ENCODE results near the gene FPGS. TPM values are rescaled to one million over a fixed set of nuclear protein-coding genes. Genes with fewer than 3 reads are reported as not detected.

FPGS gene
- total RNA-seq, 1 donor from 2014 or later = 42.4 TPM

DNA sequence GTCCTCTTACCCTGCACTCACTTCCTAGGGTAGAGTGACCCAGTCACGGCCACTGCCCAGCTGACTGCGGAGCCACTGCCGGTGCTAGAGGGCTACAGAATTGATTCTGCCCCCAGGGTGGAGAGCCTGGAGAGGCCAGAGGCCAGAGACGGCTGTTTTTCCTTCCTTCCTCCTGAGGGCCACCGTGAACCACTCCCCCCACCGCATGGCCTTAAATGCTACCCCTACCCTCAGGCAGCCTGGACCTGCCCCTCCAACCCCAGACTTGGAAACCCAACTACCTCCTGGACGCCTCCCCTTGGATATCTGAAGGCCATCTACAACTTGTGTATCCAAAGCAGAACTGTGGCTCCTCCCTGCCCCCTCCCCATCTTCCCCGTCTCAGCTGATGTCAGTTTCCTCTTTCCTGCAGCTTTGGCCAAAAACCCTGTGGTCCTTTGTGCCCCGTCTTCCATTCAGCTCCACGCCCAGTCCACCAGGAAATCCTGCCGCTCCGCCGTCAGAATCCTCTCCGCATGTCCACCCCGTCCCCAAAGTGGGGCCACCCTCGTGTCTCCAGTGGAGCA, 40.5 kb upstream of the FPGS start:
- Mint-ChIP-seq H3K4me3 (peak overlapping the region; percentile 11), H3K36me3 (no peaks in the 10 kb centered on the region), H3K4me1 (ENCODE audit: unreplicated experiment) (peaks cover 45% of the 10 kb centered on the region), H3K27ac (no peak overlapping the region), H3K27me3 (peaks cover 52% of the 10 kb centered on the region), H3K9me3 (no peaks in the 10 kb centered on the region)
- DNase-seq (ENCODE audit: extremely low spot score, unreplicated experiment) = no peak
- TF ChIP-seq, protein P1, sequence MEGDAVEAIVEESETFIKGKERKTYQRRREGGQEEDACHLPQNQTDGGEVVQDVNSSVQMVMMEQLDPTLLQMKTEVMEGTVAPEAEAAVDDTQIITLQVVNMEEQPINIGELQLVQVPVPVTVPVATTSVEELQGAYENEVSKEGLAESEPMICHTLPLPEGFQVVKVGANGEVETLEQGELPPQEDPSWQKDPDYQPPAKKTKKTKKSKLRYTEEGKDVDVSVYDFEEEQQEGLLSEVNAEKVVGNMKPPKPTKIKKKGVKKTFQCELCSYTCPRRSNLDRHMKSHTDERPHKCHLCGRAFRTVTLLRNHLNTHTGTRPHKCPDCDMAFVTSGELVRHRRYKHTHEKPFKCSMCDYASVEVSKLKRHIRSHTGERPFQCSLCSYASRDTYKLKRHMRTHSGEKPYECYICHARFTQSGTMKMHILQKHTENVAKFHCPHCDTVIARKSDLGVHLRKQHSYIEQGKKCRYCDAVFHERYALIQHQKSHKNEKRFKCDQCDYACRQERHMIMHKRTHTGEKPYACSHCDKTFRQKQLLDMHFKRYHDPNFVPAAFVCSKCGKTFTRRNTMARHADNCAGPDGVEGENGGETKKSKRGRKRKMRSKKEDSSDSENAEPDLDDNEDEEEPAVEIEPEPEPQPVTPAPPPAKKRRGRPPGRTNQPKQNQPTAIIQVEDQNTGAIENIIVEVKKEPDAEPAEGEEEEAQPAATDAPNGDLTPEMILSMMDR (conservative IDR thresholded peaks at IDR 0.05) = no peak

DNA sequence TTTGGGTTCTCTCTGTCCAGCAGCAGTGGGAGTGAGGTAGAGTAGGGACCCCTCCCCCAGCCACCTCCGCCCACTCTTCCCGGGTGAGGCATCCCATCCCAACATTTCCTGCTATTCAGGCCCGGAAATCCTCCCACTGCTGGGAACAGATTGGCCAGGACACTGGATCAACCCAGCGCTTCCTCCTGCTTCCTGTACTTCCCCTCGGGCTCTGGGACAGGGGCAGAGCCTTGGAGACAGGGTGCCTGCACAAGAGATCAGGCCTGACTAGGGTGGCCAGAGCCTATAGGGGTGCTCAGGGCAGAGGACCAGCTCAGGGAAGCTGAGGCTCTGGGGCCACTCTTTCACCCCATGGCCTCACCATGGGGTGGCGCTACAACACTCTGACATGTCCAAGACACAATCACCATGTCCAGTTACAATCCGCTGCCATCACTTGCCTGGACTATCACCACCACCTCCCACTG, 38.7 kb upstream of the FPGS start:
- H3K4me3 Mint-ChIP-seq = no peak overlapping the region
- H3K9me3 Mint-ChIP-seq = no peaks in the 10 kb centered on the region
- H3K27me3 Mint-ChIP-seq = peaks cover 45% of the 10 kb centered on the region
- peaks cover 52% of the 10 kb centered on the region for H3K4me1 Mint-ChIP-seq (ENCODE audit: unreplicated experiment)
- DNase-seq (ENCODE audit: extremely low spot score, unreplicated experiment) = no peak
- TF ChIP-seq, protein P1 (conservative IDR thresholded peaks at IDR 0.05) = peak; percentile 43
- no peak overlapping the region for H3K27ac Mint-ChIP-seq
- H3K36me3 Mint-ChIP-seq = no peaks in the 10 kb centered on the region

DNA sequence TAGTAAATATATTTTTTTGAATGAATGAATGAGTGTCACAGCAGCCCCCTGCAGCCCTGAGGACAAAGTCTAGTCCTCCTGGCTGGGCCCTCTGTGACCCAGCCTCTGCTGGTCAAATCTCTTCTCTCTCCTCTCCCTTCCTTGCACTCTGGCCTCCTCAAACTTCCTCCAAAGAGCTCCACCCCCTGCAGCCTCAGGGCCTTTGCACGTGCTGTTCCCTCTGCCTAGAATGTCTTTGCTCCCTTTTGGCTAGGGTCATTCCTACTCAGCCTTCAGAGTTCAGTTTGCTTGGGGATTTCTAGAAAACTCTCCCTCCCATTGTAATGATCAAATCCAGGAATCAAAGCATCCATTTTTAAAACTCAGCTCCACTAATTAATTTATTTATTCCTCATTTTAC, 37.3 kb upstream of the FPGS start:
- Mint-ChIP-seq H3K4me1 (ENCODE audit: unreplicated experiment) (peaks cover 59% of the 10 kb centered on the region), H3K4me3 (no peak overlapping the region), H3K9me3 (no peaks in the 10 kb centered on the region), H3K27ac (no peak overlapping the region), H3K27me3 (peaks cover 45% of the 10 kb centered on the region), H3K36me3 (no peaks in the 10 kb centered on the region)
- DNase-seq (ENCODE audit: extremely low spot score, unreplicated experiment) = no peak
- TF ChIP-seq, protein P1 (conservative IDR thresholded peaks at IDR 0.05) = no peak

DNA sequence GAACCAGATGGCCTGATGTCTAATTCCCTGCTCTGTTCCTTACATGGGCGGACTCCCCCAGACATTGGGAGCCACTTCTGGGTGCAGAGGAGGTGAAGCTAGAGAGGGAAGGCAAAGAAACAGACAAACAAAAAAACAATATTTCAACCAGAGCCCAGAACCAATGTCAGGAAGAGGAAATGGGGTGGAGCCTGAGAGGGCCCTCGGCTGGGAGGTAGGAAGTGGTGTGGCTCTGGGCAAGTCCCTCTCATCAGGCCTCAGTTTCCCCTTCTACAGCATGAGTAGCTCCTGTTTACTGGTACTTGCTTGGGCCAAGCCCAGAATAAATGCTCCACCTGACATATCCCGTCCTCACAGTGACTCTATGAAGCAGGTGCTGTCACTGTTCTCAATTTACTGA, 35.3 kb upstream of the FPGS start:
- peak overlapping the region; percentile 37 for H3K27ac Mint-ChIP-seq
- H3K36me3 Mint-ChIP-seq = no peaks in the 10 kb centered on the region
- no peak for DNase-seq (ENCODE audit: extremely low spot score, unreplicated experiment)
- no peak overlapping the region for H3K4me3 Mint-ChIP-seq
- peaks cover 34% of the 10 kb centered on the region for H3K27me3 Mint-ChIP-seq
- peaks cover 60% of the 10 kb centered on the region for H3K4me1 Mint-ChIP-seq (ENCODE audit: unreplicated experiment)
- TF ChIP-seq, protein P1 (conservative IDR thresholded peaks at IDR 0.05) = no peak
- no peaks in the 10 kb centered on the region for H3K9me3 Mint-ChIP-seq

DNA sequence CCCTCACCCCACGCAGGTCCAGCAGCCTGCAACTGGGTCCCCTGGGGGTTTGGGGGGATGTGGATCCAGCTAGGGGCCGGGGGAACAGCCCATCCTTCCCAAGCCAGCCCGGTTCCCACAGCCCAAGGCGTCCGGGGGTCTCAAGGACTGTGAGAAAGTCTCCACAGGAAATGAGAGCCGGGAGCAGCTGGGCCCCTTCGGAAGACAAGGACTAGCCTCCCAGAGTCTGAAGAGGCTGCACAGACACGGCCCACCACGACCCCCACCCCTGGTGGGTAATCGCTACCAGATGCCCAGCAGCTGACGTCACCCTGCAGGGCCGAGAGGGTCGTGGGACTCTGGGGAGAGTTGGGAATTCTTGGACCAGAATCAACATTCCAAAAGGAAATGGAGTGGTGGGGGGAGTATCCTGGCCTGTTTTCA, 34.8 kb upstream of the FPGS start:
- TF ChIP-seq, protein P1 (conservative IDR thresholded peaks at IDR 0.05) = no peak
- peak; percentile 82 for DNase-seq (ENCODE audit: extremely low spot score, unreplicated experiment)
- H3K9me3 Mint-ChIP-seq = no peaks in the 10 kb centered on the region
- H3K27ac Mint-ChIP-seq = peak overlapping the region; percentile 84
- H3K27me3 Mint-ChIP-seq = peaks cover 31% of the 10 kb centered on the region
- H3K4me3 Mint-ChIP-seq = peak overlapping the region; percentile 62
- no peaks in the 10 kb centered on the region for H3K36me3 Mint-ChIP-seq
- peaks cover 55% of the 10 kb centered on the region for H3K4me1 Mint-ChIP-seq (ENCODE audit: unreplicated experiment)

Measured in type B pancreatic cell (in vitro differentiated cells).